ENCODE measurements around the gene USP15. TPM values are rescaled to one million over a fixed set of nuclear protein-coding genes. Genes with fewer than 3 reads are reported as not detected.

USP15 gene
- total and polyA plus RNA-seq, 8 donors = 42.2 to 107 (median 48.4) TPM

DNA sequence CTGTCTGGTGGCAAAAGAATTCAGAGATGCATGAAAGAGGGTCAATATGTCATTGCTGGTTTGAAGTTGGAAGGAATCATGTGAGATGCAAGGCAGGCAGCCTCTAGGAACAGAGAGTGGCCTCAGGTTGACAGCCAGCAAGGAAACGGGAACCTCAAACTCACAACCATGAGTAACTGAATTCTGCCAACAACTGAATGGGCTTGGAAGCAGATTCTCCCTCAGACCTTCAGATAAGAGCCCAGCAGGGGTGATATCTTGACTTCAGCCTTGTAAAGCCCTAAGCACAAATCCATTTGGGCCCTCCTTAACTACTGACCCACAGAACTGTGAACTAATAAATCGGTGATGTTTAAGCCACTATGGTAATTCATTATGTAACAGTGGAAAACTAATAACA, 35.8 kb downstream of the USP15 start:
- no peaks in the 10 kb centered on the region for H3K9me3 ChIP-seq
- ATAC-seq (no peak), DNase-seq (no peak)
- peaks cover 0 to 46% of the 10 kb centered on the region in 2 donors for H3K4me1 ChIP-seq
- TF ChIP-seq, protein P1, sequence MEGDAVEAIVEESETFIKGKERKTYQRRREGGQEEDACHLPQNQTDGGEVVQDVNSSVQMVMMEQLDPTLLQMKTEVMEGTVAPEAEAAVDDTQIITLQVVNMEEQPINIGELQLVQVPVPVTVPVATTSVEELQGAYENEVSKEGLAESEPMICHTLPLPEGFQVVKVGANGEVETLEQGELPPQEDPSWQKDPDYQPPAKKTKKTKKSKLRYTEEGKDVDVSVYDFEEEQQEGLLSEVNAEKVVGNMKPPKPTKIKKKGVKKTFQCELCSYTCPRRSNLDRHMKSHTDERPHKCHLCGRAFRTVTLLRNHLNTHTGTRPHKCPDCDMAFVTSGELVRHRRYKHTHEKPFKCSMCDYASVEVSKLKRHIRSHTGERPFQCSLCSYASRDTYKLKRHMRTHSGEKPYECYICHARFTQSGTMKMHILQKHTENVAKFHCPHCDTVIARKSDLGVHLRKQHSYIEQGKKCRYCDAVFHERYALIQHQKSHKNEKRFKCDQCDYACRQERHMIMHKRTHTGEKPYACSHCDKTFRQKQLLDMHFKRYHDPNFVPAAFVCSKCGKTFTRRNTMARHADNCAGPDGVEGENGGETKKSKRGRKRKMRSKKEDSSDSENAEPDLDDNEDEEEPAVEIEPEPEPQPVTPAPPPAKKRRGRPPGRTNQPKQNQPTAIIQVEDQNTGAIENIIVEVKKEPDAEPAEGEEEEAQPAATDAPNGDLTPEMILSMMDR (IDR thresholded peaks at IDR 0.05) = no peak
- no peak overlapping the region for H3K4me3 ChIP-seq
- intact Hi-C loops (cut with DNase I) = no loop called here
- H3K27me3 ChIP-seq = no peaks in the 10 kb centered on the region
- H3K36me3 ChIP-seq = peaks cover 0 to 37% of the 10 kb centered on the region in 2 donors
- no peak overlapping the region for H3K27ac ChIP-seq

DNA sequence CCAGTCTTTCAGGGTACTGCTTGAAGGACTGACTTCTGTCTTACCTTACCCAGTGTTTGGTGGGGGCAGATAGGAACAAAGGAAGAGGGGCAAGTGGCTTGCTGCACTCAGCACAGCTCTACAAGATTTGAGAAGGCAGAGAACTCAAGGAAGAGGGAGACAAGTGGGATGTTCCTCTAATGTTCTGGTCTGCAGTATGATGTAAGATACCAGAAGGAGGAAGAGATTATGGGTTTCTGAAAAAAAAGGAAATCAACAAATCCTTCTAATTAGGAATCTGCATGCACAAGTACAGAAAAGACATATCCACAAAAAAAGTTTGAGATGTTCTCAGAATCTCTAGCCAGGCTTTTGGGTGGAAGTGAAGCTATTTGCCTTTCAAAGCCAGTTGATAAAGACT, 37.1 kb downstream of the USP15 start:
- TF ChIP-seq, protein P1 (IDR thresholded peaks at IDR 0.05) = no peak
- no peaks in the 10 kb centered on the region for H3K9me3 ChIP-seq
- H3K4me3 ChIP-seq = no peak overlapping the region
- DNase-seq = no peak
- no peaks in the 10 kb centered on the region for H3K27me3 ChIP-seq
- peaks cover 0 to 34% of the 10 kb centered on the region in 2 donors for H3K4me1 ChIP-seq
- ATAC-seq = peak; percentile 29
- peaks cover 0 to 37% of the 10 kb centered on the region in 2 donors for H3K36me3 ChIP-seq
- H3K27ac ChIP-seq = peak overlapping the region in 1 of 2 donors; percentile 35
- intact Hi-C loops (cut with DNase I) = no loop called here

DNA sequence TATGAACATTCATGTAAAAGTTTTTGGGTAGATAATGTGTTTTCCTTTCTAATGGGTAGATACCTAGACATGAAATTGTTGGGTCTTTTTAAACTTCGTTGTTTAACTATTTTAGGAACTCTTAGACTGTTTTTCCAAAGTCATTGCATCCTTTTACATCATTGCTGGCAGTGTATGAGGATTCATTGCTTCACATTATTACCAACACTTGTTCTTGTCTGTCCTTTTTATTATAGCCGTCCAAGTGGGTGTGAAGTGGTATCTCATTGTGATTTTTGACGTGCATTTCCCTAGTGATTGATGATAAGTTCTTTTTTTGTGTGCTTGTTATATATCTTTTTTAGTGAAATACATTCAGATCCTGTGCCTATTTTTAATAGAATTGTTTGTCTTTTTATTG, 39.4 kb downstream of the USP15 start:
- TF ChIP-seq, protein P1 (IDR thresholded peaks at IDR 0.05) = no peak
- Histone ChIP-seq H3K27me3 (no peaks in the 10 kb centered on the region), H3K4me3 (no peak overlapping the region), H3K27ac (no peak overlapping the region), H3K4me1 (peaks cover 0 to 20% of the 10 kb centered on the region in 2 donors), H3K36me3 (peaks cover 0 to 55% of the 10 kb centered on the region in 2 donors), H3K9me3 (peaks cover 0 to 5% of the 10 kb centered on the region in 2 donors)
- intact Hi-C loops (cut with DNase I) = no loop called here
- DNase-seq (no peak), ATAC-seq (no peak)

DNA sequence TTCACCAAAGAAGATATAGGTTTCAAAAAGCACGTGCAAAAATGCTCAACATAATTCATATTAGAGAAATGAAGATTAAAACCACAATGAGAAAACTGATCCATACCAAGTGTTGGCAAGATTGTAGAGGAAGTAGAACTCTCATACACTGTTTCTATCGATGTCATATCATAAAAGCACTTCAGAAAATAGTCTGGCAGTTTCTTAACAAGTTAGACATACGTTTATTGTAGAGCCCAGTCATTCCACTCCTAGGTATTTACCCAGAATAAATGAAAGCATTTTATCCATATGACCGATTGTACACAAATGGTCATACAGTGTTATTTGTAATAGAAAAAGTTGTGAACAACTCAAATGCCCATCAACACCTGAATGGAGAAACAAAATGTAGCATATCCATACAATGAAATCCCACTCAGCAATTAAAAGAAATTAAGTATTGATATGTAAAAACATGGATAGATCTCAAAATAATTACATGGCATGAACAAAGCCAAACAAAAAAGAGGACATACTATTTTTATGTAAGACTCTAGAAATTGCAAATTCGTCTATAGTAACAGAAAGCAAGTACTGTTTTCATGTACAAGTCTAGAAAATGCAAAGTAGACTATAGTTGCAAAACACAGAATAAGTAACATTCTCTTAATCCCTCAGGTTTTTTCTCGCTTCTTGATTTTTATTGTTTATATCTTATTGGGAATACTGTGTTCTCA, 41.0 kb downstream of the USP15 start:
- no peak for ATAC-seq
- no peaks in the 10 kb centered on the region for H3K27me3 ChIP-seq
- H3K9me3 ChIP-seq = peaks cover 0 to 5% of the 10 kb centered on the region in 2 donors
- no peak overlapping the region for H3K27ac ChIP-seq
- H3K4me3 ChIP-seq = no peak overlapping the region
- peaks cover 0 to 56% of the 10 kb centered on the region in 2 donors for H3K36me3 ChIP-seq
- DNase-seq = no peak
- TF ChIP-seq, protein P1 (IDR thresholded peaks at IDR 0.05) = no peak
- intact Hi-C loops (cut with DNase I) = no loop called here
- peaks cover 0 to 20% of the 10 kb centered on the region in 2 donors for H3K4me1 ChIP-seq

DNA sequence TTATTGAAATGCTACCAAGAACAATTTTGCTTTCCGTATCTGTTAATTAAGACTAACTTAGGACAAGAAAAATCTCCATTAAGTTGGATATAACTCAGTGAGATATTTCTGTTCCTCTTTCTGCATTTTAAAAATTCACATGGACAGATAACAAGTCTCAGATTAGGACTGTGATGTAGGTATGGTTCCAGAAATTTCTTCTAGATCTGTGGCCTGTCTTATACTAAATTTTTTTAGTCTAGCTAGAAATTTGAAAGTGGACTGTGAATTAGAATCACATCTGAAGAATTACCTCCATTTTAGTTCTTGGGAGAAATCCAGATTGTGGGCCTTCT, 41.6 kb downstream of the USP15 start:
- Histone ChIP-seq H3K4me1 (peaks cover 0 to 14% of the 10 kb centered on the region in 2 donors), H3K27me3 (no peaks in the 10 kb centered on the region), H3K36me3 (peaks cover 0 to 56% of the 10 kb centered on the region in 2 donors), H3K27ac (no peak overlapping the region), H3K9me3 (peaks cover 0 to 5% of the 10 kb centered on the region in 2 donors), H3K4me3 (no peak overlapping the region)
- no peak for ATAC-seq
- no peak for DNase-seq
- intact Hi-C loops (cut with DNase I) = no loop called here
- TF ChIP-seq, protein P1 (IDR thresholded peaks at IDR 0.05) = no peak
